Activated CD4-positive, alpha-beta T cell treated with anti-CD3 and anti-CD28 coated beads, Interleukin-2, Interleukin-4, amounts not matched to agents 100 ng/mL and 50 ng/mL, durations not matched to agents 16 hours and 8 hours (primary cell): ENCODE measurements around the gene CELF4.

Experiments
- DNase-seq: peaks from one replicate; pipeline ENCODE4 v3.0.0-alpha.2; 2020; ENCODE audit warnings: low spot score

The CELF4 gene

GRCh38 chr18:37346048-37346447, 219.6 kb downstream of the CELF4 start:
- DNase-seq: no peak

- DNase-seq: no peak
Measured at GRCh38 chr18:37343542-37343851, 222.1 kb downstream of the CELF4 start.

- no peak for DNase-seq
Measured at GRCh38 chr18:37341473-37342086, 224.0 kb downstream of the CELF4 start.

GRCh38 chr18:37341016-37341415, 224.6 kb downstream of the CELF4 start:
- no peak for DNase-seq

GRCh38 chr18:37339701-37340215, 225.8 kb downstream of the CELF4 start:
- no peak for DNase-seq

GRCh38 chr18:37336568-37337285, 228.9 kb downstream of the CELF4 start:
- no peak for DNase-seq

- no peak for DNase-seq
Measured at GRCh38 chr18:37335409-37335736, 230.2 kb downstream of the CELF4 start.

- no peak for DNase-seq
Measured at GRCh38 chr18:37334631-37335408, 230.8 kb downstream of the CELF4 start.

- no peak for DNase-seq
Measured at GRCh38 chr18:37332628-37333420, 232.8 kb downstream of the CELF4 start.

GRCh38 chr18:37332219-37332618, 233.4 kb downstream of the CELF4 start:
- no peak for DNase-seq

GRCh38 chr18:37330173-37330572, 235.4 kb downstream of the CELF4 start:
- no peak for DNase-seq

- no peak for DNase-seq
Measured at GRCh38 chr18:37328946-37329719, 236.5 kb downstream of the CELF4 start.

GRCh38 chr18:37327063-37327577, 238.5 kb downstream of the CELF4 start:
- no peak for DNase-seq

GRCh38 chr18:37322492-37323035, 243.0 kb downstream of the CELF4 start:
- DNase-seq: peak; percentile 34

GRCh38 chr18:37321582-37322491, 243.8 kb downstream of the CELF4 start:
- DNase-seq: no peak

GRCh38 chr18:37320317-37320716, 245.3 kb downstream of the CELF4 start:
- no peak for DNase-seq

GRCh38 chr18:37318360-37319355, 246.9 kb downstream of the CELF4 start:
- DNase-seq: no peak

GRCh38 chr18:37317486-37317885, 248.1 kb downstream of the CELF4 start:
- no peak for DNase-seq

GRCh38 chr18:37316468-37316867, 249.1 kb downstream of the CELF4 start:
- DNase-seq: no peak
